HG03175 (cell line): ENCODE data around the gene PCED1B.
"Not testable (repeated sequence)": the region's sequence is repeated elsewhere in the genome, so short reads cannot be mapped to it uniquely, and the experiment has no call there.

Experiments used
- ATAC-seq: cut with Tn5 transposase; IDR thresholded peaks from one replicate; pipeline ENCODE4 v1.9.1; 2021; ENCODE audit warnings: mild to moderate bottlenecking, moderate library complexity; ENCODE audit not compliant: unreplicated experiment

PCED1B gene

DNA sequence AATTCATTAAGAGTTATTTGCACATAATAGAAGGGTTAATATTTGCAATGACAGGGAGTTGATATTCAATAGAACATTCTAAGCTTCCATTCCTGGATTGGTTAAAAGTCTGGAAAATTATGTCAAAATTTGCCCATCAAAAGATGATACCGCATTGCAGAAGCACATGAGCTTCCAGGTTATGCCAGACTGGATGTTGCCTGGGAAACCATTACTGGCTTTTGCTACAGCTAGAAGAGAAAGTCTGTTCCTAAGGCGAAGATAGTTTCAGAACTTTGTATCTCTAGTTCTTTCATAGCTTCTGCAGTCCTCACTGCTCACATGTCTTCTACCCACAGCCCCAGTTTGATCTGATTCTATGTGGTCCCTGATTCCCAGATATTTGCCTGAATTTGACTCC lies 122.8 kb downstream of the PCED1B start:
- no peak for ATAC-seq

DNA sequence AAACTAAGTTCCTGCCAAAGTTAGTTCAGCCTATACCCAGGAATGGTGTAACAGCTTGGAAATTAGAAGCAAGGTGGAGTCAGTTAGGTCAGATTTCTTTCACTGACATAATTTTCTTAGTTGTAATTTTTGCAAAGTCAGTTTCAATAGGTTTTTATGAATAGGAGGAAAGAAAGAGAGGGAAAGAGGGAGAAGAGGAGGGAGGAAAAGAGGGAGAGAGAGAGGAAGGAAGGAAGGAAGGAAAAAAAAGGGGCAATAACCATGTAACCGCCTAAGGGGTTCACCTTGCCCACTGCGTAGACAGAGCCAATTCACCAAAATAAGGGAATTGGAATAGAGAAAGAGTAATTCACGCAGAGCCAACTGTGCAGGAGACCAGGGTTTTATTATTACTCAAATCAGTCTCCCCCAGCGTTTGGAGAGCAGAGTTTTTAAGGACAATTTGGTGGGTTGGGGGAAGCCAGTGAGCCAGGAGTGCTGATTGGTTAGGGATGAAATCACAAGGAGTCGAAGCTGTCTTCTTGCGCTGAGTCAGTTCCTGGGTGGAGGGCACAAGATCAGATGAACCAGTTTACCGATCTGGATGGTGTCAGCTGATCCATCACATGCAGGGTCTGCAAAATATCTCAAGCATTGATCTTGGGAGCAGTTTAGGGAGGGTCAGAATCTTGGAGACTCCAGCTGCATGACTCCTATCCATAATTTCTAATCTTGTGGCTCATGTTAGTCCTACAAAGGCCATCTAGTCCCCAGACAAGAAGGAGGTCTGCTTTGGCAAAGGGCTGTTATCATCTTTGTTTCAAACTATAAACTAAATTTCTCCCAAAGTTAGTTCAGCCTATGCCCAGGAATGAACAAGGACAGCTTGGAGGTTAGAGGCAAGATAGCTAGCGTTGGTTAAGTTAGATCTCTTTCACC lies 126.4 kb downstream of the PCED1B start:
- no peak for ATAC-seq

DNA sequence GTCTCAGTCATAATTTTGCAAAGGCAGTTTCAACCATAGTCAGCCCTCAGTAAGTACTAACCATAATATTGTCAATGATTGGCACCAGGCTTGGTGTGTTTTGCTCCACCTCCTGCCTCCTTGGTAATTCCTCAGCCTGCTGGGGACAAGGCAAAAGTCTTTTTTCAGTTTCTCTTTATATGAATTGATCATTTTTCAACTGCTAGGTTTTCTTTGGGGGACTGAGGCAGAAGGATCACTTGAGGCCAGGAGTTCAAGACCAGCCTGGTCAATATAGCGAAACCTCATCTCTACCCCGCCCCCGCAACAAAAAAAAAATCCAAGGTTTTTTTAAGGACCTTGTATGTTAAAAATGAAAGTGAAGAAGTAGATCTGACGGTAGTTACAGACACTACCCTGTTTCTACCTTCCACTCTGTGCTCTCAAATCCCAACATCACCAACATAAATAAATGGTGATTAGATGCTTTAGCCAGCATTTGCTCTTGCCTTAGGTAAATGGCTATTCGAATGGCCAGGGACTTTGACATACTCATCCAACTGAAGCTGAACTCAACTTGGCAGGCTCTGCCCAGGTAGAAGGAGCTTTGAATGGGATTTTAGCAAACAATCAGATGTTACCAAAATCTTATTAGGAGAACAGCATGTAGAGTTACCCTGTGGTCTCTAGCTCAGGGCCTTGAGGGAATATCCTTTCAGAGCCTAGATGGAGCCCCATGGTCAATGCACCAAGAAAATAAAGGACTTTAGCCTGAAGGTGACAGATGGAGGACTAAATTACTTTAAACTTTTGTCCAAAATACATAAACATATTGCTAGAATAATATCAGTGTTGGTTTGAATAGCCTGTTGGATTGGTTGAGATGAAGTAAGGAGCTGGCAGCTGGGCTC lies 127.3 kb downstream of the PCED1B start:
- no peak for ATAC-seq

DNA sequence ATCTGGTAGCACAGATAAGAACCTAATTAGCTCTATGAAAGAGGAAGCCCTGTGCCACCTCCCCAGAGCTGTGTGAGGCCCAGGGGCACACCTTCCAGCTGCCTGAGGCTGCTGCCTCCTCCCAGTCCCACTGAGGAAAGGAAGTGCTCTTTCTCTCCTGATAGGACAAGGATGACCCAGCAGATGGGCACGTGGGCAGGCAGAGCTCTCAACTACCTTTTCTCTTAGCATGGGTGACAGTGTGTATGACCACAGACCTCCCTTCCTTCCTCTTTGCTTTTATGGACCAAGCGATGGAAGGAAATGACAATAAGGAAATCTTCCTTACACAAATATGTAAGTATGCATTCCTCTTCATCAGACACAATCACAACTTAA lies 127.9 kb downstream of the PCED1B start:
- peak; percentile 53 for ATAC-seq

DNA sequence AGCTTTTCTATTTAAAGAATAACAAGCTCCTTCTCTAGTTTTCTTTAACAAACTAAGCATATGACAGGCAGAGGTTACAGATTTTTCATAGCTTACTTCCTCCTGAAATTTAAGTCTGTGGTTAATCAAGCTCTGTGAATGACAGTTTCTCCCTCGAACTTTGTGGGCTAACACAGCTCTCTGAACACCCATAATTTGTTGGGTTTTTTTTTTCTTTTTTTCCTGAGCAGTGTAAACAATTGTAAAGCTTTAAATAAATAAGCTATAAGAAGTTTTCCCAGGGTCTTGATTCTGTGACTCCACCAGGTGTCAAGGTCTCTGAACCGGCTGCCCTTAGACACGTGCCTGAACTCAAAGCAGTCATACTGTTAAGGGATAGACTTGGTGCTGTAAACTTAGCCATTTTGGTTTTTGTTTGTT lies 128.4 kb downstream of the PCED1B start:
- peak; percentile 76 for ATAC-seq

DNA sequence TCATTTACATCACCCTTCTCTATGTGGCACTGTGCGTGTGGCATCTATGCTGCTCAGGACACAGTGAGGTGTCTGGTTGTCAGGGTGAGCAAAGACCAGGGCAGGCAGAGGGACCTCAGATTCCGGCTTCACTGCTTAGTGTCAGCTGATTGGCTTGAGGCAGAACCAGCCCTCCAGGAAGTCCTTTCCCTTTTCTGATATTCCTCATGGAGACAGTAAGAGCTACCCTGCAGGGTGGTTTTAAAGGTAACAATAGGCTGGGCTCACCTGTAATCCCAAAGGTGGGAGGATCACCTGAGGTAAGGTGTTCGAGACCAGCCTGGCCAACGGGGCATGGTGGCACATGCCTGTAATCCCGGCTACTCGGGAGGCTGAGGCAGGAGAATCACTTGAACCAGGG lies 129.6 kb downstream of the PCED1B start:
- no peak for ATAC-seq

DNA sequence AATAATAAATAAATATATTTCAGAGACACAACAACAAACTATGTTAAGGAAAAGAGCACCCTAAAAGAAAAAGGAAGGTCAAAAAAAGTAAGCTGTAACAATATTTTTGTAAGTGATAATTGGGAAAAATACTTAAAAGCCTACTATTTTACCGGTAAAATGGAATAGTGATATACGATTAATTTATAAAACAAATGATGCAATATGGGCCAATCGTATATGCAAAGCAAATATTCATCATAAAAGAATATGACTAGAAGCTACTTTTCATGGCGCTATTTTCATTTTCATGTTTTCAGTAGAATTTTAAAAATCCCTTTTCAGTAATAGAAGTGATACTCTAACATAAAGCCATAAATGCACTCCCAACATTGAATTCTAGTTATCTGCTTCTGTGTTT lies 131.4 kb downstream of the PCED1B start:
- no peak for ATAC-seq

DNA sequence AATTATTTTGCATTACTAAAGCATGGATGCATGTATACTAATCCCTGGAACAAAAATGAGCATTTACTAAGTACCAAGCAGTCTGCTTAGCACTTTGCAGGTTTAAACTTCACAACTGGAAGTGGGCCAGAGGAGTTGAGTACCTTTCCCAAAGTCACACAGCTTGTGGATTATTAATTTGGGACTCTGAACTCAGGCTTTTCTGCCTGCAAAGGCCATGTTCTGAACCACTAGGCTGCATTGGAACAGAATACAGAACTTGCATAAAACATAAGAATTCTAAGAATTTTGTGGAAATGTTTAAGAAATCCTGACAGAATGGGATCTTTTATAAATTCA lies 133.2 kb downstream of the PCED1B start:
- no peak for ATAC-seq

DNA sequence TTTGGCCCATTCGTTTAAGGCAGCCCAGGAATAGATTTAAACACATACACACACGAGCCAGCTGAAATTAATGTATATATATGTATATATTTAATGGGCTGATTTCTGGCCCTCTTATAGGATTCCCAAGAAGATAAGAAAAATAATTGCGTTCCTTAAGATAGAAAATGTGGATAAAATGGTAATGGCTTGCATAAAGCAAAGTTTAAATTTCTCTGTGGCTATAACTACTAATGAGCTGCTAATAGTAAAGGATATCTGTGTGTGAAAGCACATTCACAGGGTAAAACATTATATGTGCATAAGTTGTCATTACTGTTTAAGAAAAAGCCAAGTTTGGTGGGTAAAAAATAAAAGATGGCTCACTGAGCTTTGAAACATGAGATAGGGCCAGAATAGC lies 134.0 kb downstream of the PCED1B start:
- ATAC-seq: no peak

DNA sequence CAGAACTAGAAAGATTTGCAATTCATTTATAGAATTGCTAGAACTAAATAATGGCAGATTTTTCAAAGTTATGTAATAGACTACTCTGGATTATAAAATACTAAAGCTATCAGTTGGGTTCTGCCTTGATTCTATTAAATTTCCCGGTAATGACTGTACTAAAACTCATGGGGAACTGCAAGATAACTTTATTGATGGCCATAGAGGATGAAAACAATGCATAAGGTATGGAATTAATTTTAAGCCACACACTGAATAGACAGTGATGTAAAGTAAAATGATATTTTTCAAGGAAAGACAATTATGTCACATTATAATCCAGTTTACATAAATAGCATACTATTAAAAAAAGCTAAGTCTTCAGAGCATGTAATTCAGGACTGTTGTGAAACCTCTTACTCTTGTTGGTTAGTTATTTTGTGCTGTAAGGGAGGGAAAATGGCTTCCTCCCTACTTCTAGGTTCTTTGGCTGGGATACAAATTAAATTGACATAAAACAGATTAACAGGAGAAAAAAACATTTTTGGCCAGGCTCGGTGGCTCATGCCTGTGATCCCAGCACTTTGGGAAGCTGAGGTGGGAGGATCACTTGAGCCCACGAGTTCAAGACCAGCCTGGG lies 134.7 kb downstream of the PCED1B start:
- no peak for ATAC-seq

DNA sequence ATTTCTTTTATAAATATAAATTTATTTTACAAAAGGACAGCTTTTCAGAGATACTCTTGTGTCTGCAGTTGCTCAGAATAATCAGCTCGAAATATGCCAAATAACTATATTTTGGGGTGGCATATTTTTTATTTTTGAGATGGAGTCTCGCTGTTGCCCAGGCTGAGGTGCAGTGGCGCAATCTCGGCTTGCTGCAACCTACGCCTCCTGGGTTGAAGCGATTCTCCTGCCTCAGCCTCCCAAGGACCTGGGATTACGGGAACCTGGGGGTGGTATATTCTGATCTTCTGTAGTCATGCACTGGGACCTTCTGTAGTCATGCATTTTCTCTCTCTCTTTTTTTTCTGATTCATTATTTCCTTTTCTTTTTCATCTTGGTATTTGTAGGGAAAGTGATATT lies 135.3 kb downstream of the PCED1B start:
- no peak for ATAC-seq

DNA sequence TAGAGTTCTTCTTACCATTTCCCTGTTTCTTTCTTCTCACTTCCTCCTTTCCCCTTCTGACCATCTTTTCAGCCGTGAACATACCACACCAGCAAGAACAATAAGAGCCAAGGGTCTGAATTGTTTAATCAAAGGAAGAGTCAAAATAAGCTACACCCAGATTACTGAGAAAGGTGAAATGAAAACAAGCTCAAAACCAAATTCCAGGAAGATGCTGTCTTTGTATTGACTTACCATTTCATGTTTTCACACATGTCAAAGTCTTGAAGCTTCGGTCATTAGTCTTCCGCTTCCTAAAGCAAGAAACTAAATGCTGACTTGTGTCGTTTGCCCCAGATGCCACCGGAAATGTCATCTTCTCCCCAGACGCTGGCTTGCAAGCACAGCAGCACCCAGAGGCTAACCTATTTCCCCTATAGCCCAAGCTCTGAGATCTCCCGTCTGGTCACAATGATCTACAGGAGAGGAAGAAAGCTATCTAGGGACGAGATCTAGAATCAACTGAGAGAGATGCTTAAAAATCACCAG lies 136.8 kb downstream of the PCED1B start:
- peak; percentile 89 for ATAC-seq

DNA sequence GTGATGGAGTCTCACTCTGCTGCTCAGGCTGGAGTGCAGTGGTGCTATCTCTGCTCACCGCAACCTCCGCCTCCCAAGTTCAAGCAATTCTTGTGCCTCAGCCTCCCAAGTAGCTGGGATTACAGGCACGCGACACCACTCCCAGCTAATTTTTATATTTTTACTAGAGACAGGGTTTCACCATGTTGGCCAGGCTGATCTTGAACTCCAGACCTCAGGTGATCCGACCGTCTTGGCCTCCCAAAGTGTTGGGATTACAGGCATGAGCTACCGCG lies 138.1 kb downstream of the PCED1B start:
- ATAC-seq: not testable (repeated sequence)

DNA sequence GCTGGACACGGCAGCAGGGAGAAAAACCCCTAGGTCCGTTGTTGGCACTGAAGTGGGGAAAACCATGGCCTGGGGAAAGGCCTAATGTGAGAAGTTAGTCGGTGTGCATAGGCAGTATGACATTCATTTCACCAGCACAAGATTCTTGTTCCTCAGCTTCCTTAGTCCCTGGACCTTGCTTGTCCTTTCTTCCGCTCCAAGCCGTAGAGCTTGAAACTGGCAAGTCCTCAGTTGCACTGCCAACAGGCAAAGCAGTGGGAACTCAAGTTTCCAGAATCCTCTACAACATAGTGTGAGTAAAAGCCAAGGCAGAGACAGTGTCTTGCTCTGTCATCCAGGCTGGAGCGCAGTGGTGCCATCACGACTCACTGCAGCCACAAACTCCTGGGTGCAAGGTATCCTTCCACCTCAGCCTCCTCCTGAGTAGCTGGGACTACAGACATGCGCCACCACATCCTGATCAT lies 138.8 kb downstream of the PCED1B start:
- ATAC-seq: no peak

DNA sequence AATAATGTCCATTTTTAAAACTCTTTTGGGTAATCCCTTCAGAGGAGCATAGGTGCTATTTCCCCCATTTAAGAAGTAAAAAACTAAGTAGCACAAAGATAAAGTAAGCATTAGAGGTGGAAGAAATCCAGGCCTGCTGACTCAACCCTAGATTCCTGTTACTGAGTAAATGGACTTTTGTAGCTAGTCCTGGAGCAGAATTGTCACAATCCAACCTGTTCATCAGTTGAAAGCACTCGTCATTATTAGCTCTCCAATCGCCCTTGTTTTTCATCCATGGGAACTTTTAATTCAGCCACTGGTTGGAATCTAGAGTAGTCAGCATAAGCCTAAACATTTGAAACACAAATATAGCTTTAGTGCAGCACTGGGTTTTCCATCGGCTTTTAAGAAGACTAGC lies 139.8 kb downstream of the PCED1B start:
- ATAC-seq: no peak

DNA sequence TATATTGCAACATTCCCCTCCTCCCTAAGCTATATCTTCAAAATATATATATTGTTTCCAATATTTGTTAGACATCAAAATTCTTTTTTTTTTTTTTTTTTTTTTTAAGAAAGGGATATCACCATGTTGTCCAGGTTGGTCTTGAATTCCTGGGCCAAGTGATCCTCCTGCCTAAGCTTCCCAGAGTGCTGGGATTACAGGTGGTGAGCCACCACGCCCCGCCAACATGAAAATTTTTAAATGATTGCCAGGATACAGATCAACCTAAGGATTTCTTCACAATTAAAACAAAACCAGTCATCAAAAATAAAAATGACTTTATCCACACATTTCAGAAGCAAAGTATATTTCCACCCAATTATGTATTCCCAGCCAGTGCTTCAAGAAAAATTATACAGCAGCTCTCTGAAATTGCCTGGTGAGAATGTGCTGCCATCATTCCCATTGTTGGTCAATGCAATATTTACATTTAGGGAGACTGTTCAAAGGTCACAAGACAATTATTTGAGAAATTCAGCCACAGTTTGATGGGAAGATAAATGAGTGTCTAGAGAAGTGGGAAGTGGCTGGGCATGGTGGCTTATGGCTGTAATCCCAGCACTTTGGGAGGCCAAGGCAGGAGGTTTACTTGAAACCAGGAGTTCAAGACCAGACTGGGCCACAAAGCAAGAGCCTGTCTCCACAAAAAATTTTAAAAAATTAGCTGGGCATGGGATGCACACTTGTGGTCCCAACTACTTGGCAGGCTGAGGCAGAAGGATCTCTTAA lies 142.0 kb downstream of the PCED1B start:
- no peak for ATAC-seq

DNA sequence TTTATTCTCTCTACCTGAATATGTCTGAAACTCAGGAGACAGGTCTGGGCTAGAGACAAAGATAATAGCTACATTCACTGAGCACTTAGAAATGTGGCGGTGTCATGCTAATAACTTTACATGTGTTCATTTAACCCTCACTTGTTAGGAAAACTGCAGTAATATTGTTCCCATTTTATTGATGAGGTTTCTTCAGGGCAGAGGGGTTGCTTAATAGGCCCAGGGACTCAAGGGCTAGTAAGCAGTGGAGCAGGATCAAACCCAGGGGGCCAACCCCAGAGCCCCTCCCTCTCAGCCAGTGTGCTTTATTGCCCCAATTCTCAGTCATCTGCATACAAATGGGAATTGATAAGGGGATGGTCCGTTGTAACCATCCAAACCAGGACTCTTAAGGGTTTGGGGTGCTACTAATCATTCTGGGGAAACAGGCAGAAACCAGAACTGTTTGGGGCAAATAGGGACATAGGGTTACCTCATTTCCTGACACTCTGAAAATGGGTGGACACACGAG lies 143.2 kb downstream of the PCED1B start:
- no peak for ATAC-seq

DNA sequence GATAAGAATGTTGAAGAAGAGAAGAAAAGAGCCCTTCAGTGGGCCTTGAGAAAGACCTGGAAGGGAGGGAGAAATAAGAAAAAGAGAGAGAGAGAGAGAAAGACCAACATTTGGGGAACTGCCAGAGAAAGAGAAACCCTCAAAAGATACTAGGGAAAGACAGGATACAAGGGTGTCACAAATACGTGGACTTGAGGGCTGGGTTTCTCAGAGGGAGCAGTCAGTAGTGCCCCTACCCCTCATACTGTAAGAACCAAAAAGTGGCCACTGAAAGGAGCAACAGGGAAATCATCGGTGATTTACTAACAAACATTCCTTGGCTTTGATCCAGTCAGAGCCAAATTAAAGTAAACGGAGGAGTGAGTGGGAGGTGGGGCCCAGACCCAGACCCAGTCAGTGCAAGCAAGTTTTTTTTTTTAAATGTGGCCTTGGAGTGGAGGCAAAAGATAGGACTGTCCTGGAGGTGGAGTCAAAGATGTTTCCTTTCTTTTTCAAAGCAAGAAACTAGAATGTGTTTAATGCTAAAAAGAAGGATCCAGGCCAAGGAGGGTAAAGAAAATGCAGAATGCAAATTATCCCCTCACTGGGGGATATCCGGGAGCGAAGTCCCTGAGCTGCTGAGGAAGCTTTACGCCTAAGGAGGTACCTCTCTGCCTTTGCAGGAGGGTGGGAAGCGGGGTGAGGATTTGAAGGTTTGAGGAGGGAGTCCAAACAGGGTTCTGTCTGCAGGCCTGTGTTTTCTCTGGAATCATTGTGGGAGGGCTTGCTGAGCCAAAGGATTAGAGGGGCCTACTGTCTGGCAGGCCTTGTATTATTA lies 143.8 kb downstream of the PCED1B start:
- no peak for ATAC-seq

DNA sequence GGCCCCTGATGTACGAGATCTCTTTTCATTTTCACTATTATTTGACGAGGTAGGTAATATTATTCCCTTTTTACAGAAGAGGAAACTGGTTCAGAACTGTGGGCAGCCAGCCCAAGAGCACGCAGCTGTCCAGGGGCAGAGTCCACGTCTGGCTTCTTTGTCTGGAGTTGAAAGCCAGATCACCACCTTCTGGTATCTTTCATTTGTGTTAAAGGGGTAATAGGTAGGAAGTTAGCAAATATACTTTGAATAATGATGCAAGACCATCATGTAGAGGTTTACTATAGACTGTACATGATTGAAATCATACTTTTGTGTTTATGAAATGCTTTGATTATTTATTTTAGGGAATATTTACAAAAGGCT lies 144.4 kb downstream of the PCED1B start:
- ATAC-seq: no peak
